Erythroblast (primary cell): ENCODE data around the gene GRB7.

Experiments
- DNase-seq, 2 experiments: peaks; one replicate each; lab custom pipeline; 2025; lab: John Stamatoyannopoulos, UW
- GATA1 ChIP-seq: IDR thresholded peaks from 2 replicates; pipeline ENCODE4 v1.6.1; 2011; ENCODE audit warnings: low read depth, mild to moderate bottlenecking, control low read depth, low read length, moderate library complexity
- POLR2A ChIP-seq: IDR thresholded peaks from 2 replicates; pipeline ENCODE4 v1.6.1; 2011; ENCODE audit warnings: mild to moderate bottlenecking, low read length

GRB7 gene

GRCh38 chr17:39772987-39773934 lies 35.5 kb downstream of the GRB7 start:
- no peak for TF ChIP-seq POLR2A
- no peak for TF ChIP-seq GATA1
- no peak for DNase-seq

GRCh38 chr17:39774047-39774446 lies 36.3 kb downstream of the GRB7 start:
- no peak for TF ChIP-seq POLR2A
- no peak for TF ChIP-seq GATA1
- DNase-seq, result no peak

GRCh38 chr17:39775031-39775430 lies 37.3 kb downstream of the GRB7 start:
- TF ChIP-seq GATA1, result no peak
- TF ChIP-seq POLR2A, result no peak
- no peak for DNase-seq

- no peak for TF ChIP-seq POLR2A
- no peak for TF ChIP-seq GATA1
- no peak for DNase-seq
These were observed 38.5 kb downstream of the GRB7 start for GRCh38 chr17:39776252-39776651.

- TF ChIP-seq POLR2A (no peak), GATA1 (no peak)
- no peak for DNase-seq
These were observed 40.0 kb downstream of the GRB7 start for GRCh38 chr17:39777534-39778365.

- DNase-seq, result no peak
- no peak for TF ChIP-seq GATA1
- no peak for TF ChIP-seq POLR2A
These were observed 43.5 kb downstream of the GRB7 start for GRCh38 chr17:39781031-39781860.

- TF ChIP-seq GATA1 (no peak), POLR2A (no peak)
- DNase-seq, result no peak
These were observed 44.1 kb downstream of the GRB7 start for GRCh38 chr17:39781861-39782213.

GRCh38 chr17:39782481-39782880 lies 44.7 kb downstream of the GRB7 start:
- DNase-seq, result peak in 1 of 2 experiments; percentile 17
- TF ChIP-seq GATA1, result no peak
- TF ChIP-seq POLR2A, result peak; percentile 44

GRCh38 chr17:39782980-39783379 lies 45.2 kb downstream of the GRB7 start:
- TF ChIP-seq POLR2A, result no peak
- no peak for TF ChIP-seq GATA1
- DNase-seq, result no peak

- DNase-seq, result no peak
- TF ChIP-seq GATA1 (no peak), POLR2A (no peak)
These were observed 49.3 kb downstream of the GRB7 start for GRCh38 chr17:39787041-39787440.

- TF ChIP-seq GATA1 (no peak), POLR2A (no peak)
- DNase-seq, result no peak
These were observed 50.2 kb downstream of the GRB7 start for GRCh38 chr17:39787743-39788484.

GRCh38 chr17:39791111-39791992 lies 53.6 kb downstream of the GRB7 start:
- TF ChIP-seq POLR2A (no peak), GATA1 (no peak)
- DNase-seq, result no peak
